ENCODE measurements around the gene RAPGEF1.

GRCh38 chr9:131620764-131621520 lies 118.9 kb downstream of the RAPGEF1 start:
- TF ChIP-seq CREB1 (CRISPR knock-in tag; IDR thresholded peaks at IDR 0.05; ENCODE audit: low read depth) (no peak), CTCF (conservative IDR thresholded peaks at IDR 0.05; ENCODE audit: low read depth in 2 of 2) (no peak)
